Activated CD4-positive, alpha-beta T cell treated with anti-CD3 and anti-CD28 coated beads, Interleukin-2, Interleukin-6, amounts not matched to agents 100 ng/mL and 50 ng/mL, durations not matched to agents 16 hours and 8 hours (primary cell): ENCODE measurements around the gene SCT.

Experiments used
- DNase-seq: peaks from one replicate; pipeline ENCODE4 v3.0.0-alpha.2; 2020

Gene SCT

GRCh38 chr11:608791-609251 is 18.2 kb downstream of the SCT start:
- no peak for DNase-seq

- DNase-seq: no peak
Measured at GRCh38 chr11:607971-608659, 18.9 kb downstream of the SCT start.

GRCh38 chr11:607020-607780 is 19.8 kb downstream of the SCT start:
- no peak for DNase-seq

- no peak for DNase-seq
Measured at GRCh38 chr11:606245-606644, 20.7 kb downstream of the SCT start.

DNA sequence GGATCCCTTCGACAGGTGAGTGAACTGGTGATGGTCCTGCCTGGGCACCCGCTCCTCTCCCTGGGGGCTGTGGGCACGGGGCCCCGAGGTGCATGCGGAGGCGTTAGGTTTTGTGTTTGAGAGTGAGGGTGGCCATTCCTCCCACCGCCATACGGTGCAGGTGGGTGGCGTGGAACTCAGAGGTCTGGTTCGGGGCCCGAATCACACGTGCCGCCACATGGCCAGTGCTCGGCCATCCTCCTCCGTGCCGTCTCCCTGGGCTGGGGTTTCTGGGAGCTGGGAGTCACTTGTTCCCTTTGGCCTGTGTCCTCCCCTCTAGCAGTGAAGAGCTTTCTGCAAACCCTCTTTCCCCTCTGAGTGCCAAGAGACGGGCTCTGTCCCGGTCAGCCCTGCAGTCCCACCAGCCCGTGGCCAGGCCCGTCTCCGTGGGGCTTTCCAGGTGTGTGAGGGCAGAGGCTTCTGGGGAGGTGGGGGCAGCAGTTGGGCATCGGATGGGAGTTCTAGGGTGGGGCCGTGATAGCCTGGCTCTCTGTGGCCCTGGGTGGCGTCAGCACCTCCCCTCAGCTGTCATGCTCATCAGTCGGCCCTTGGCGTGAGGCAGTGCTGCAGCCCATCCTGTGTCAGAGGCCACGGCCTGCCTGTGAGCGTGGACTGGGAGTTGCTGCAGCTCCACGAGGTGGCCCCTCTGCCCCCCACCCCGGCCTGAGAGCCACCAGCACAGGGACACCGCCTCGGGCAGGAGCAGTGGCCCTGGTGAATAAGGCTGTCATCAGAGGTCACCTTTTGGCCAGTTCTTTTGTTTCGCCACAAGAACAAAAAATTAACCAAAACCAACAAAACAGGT is 21.5 kb downstream of the SCT start:
- no peak for DNase-seq

DNA sequence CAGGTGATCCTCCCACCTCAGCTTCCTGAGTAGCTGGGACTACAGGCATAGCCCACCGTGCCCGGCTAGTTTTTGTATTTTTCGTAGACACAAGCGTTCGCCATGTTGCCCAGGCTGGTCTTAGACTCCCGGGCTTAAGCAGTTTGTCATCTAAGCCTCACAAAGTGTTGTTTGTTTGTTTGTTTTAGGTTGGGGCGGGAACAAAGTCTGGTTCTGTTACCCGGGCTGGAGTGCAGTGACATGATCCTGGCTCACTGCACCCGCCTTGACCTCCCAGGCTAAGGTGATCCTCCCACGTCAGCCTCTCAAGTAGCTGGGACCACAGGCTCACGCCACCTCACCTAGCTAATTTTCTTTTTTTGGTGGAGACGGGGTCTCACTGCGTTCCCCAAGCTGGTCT is 23.8 kb downstream of the SCT start:
- no peak for DNase-seq

DNA sequence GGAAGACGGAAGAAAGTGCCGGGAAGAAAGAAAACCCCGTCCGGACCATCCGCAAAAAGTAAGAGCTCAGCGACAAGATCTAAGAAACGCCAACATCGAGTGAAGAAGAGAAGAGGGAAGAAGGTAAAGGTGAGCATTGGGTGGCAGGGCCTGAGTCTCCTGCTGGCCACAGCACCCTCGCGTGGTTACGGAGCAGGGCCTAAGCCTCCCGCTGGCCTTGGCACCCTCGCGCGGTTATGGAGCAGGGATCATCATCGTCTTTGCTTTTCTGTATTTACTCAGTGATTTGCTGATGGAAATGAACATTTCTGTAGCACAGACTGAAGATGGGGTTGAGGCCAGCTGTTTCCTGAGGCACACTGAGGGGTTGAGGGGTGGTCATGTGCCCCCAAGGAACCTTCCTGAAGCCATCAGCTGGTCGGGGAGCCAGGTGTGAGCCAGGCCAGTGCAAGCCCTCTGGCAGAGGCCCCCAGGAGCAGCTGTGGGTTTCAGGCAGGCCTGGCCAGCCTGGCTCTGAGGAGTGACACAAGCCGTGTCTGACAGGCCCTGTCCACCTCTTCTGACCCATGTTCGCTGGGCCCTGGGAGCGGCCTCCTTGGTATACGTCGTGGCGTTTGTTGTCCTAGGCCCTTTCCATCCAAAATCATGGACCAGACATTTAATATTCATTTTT is 25.3 kb downstream of the SCT start:
- no peak for DNase-seq

GRCh38 chr11:598005-598680 is 28.8 kb downstream of the SCT start:
- no peak for DNase-seq

DNA sequence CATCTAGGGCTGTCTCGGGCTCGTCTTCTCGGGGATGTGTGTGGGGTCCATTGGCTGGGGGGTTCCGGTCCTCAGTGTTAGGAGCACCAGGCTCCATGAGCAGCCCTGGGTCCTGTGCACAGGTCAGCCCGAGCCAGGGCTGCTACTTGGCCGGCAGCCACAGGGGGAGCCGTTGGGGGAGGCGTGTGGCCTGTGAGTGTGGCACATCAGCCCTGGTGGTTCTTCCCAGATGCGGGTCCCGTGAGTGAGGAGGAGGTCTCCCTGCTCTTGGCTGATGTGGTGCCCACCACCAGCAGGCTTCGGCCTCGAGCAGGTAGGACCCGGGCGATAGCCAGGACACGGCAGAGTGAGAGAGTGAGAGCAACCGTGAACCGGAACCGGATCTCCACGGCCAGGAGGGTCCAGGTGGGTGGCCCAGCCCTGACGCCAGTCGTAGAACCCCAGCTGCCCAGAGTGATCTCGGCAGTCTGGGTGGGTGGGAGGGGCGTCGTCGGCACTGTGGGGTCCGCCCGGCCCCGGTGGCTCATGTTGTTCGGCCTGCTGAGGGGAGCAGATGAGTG is 29.7 kb downstream of the SCT start:
- DNase-seq: no peak

GRCh38 chr11:596374-596773 is 30.6 kb downstream of the SCT start:
- DNase-seq: peak; percentile 39

DNA sequence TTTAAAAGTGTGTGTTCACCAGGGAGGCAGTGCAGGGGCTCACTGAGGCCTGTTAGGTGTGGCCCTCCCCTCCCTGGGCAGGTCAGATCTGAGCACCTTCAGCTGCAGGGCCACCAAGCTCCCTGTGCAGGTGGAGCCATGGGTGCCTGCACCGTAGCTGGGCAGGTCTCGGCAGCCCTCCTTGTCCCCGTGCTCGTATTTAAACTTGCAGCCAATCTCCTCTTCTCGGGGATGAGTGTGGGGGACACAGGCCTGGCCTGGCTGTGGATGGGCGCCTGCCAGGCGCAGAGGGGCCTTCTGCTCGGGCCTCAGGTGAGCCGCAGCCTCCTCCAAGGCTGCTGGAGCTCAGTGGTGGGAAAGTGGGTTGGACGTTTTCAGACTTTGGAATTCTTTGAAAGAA is 31.6 kb downstream of the SCT start:
- DNase-seq: no peak

GRCh38 chr11:593347-593746 is 33.6 kb downstream of the SCT start:
- no peak for DNase-seq

DNA sequence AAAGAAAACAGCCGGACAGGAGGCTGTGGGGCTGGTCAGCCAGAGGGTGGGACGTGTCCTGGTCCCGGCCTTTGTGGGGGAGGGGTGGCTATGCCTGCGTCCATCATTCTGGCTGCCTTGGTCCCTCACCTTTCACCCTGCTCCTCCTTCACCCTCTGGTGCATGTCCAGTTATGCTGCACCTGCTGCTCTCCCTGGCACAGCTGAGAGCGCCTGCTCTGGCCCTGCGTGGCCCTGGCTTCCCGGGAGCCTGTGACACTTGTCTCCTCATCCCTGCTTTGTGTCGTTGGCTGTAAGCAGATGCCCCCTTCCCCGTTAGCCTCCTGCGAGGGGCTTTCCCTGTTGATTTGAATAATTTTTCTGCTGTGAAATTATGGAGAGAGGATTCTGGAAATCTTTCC is 34.1 kb downstream of the SCT start:
- DNase-seq: no peak

DNA sequence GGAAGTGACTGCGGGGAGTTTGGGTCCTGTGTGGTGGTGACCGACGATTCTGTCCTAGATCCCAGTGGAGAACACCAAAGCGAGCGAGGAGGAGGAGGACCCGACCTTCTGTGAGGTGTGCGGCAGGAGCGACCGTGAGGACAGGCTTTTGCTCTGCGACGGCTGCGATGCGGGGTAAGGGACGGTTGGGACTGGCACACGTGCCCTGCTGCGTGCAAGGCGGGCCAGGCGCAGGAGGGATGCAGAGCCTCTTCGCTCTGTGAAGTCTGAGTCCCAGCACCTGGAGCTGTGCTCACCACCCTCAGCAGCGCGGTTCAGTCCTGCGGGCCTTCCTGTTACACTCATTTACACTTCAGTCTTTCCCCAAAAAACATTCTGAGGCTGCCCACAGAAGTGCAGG is 34.5 kb downstream of the SCT start:
- DNase-seq: no peak

DNA sequence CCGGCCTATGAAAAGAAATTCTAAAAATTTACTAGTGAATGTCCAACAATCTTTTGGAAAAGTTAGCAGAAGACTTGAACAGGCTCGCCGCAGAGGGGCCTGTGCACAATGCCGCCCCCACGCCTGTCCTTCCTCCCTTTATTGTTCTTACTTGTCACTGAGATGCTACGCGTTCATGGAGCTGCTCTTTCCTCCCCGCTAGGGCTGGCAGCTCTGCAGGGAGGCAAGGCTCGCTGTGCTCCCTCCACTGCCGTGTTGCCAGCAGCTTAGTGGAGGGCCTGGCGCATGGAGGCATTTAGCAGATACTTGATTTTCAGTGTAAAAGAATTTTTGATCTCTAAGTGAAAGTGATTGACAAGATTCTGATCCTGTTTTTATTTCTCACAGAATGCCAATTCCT is 36.0 kb downstream of the SCT start:
- DNase-seq: no peak

DNA sequence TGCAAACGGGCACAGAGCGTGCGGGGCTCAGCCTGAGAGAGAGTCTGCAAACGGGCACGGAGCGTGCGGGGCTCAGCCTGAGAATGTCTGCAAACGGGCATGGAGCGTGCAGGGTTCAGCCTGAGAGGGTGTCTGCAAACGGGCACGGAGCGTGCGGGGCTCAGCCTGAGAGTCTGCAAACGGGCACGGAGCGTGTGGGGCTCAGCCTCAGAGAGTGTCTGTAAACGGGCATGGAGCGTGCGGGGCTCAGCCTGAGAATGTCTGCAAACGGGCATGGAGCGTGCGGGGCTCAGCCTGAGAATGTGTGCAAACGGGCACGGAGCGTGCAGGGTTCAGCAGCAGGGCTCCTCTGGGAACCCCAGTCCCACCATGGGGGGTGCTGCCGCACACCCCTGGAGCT is 37.2 kb downstream of the SCT start:
- no peak for DNase-seq

GRCh38 chr11:587978-588380 is 39.0 kb downstream of the SCT start:
- DNase-seq: peak; percentile 79

DNA sequence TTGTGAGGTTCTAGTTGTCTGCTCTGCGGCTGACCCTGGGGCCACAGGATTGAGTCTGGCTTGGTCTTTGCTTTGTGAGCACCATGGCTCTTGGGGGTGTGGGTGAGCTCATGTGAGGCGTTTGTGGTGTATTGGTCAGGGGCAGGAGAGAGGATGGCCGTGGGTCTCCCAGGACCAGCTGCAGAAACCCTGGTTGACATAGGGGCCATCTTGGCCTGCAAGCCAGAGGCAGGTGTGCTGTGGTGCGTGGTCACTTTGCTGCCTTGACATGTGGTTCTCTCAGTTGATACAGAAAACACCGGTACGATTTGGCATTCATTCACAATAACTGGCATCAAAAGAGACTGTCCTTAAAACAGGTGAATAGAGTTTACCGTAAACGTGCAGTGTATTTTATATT is 39.4 kb downstream of the SCT start:
- DNase-seq: no peak

- DNase-seq: no peak
Measured at GRCh38 chr11:586376-587316, 40.3 kb downstream of the SCT start.

- no peak for DNase-seq
Measured at GRCh38 chr11:584287-584686, 42.7 kb downstream of the SCT start.

DNA sequence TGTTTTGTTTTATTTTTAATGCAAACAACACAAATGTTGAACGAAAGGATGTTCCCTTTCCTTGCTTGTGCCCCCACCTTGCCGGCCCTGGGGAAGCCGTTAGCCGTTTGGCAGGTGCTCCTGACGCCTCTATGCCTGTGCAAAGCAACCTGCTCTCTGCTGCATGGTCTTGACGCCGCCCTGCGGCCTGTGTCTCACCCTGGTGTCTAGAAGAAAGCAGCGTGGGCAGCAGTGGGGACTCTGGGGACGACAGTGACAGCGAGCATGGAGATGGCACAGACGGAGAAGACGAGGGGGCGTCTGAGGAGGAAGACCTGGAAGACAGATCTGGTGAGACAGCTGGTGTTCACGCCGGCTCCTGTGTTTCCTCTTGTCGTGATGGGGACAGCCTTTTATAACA is 45.2 kb downstream of the SCT start:
- DNase-seq: no peak
